Osteocyte (in vitro differentiated cells): ENCODE results near the gene CYS1. TPM values are rescaled to one million over a fixed set of nuclear protein-coding genes. Genes with fewer than 3 reads are reported as not detected.
A peak's percentile ranks its signal among the peaks of the same experiment; 100 is the strongest.
"Not testable (repeated sequence)": the region's sequence is repeated elsewhere in the genome, so short reads cannot be mapped to it uniquely, and the experiment has no call there.

Experiments used
- DNase-seq: peaks from one replicate; pipeline ENCODE4 v3.0.0; 2021; ENCODE audit warnings: mixed read lengths; ENCODE audit not compliant: unreplicated experiment; ENCODE audit errors: extremely low spot score
- H3K27ac Mint-ChIP-seq: one replicate; pipeline ENCODE4 v1.8.0; 2021; ENCODE audit warnings: mild to moderate bottlenecking, mixed read lengths; ENCODE audit not compliant: unreplicated experiment
- H3K27me3 Mint-ChIP-seq: one replicate; pipeline ENCODE4 v1.8.0; 2021; ENCODE audit warnings: mixed read lengths; ENCODE audit not compliant: unreplicated experiment
- H3K36me3 Mint-ChIP-seq: one replicate; pipeline ENCODE4 v1.8.0; 2021; ENCODE audit warnings: mixed read lengths; ENCODE audit not compliant: unreplicated experiment
- H3K4me1 Mint-ChIP-seq: one replicate; pipeline ENCODE4 v1.8.0; 2021; ENCODE audit warnings: mixed read lengths; ENCODE audit not compliant: unreplicated experiment
- H3K4me3 Mint-ChIP-seq: one replicate; pipeline ENCODE4 v1.8.0; 2021; ENCODE audit warnings: mild to moderate bottlenecking, moderate library complexity, mixed read lengths; ENCODE audit not compliant: unreplicated experiment
- H3K9me3 Mint-ChIP-seq: one replicate; pipeline ENCODE4 v1.8.0; 2021; ENCODE audit warnings: mixed read lengths; ENCODE audit not compliant: unreplicated experiment
- CTCF ChIP-seq: fragments of 200-600 bp; sonication (generic); IDR thresholded peaks from 2 replicates; pipeline ENCODE4 v1.5.0; 2021; ENCODE audit warnings: antibody characterized with exemption, mild to moderate bottlenecking, moderate library complexity
- total RNA-seq: library from RNA; stranded (reverse); gene quantifications from 2 replicates; pipeline ENCODE4 v1.2.1, GENCODE V29; 2021

Gene CYS1
- total RNA-seq, 1 donor from 2014 or later = 5.5 TPM

GRCh38 chr2:10031886-10032745 lies 48.1 kb downstream of the CYS1 start:
- Mint-ChIP-seq H3K4me1 (peaks cover 37% of the 10 kb centered on the region), H3K36me3 (no peaks in the 10 kb centered on the region), H3K9me3 (no peaks in the 10 kb centered on the region), H3K4me3 (no peak overlapping the region), H3K27ac (no peak overlapping the region), H3K27me3 (no peaks in the 10 kb centered on the region)
- no peak for DNase-seq
- TF ChIP-seq CTCF = no peak

- H3K27ac Mint-ChIP-seq, H3K9me3 Mint-ChIP-seq, H3K36me3 Mint-ChIP-seq, H3K4me3 Mint-ChIP-seq, DNase-seq, H3K27me3 Mint-ChIP-seq: not testable (repeated sequence)
- peaks cover 25% of the 10 kb centered on the region for H3K4me1 Mint-ChIP-seq
Observed at GRCh38 chr2:10030798-10031197, 49.4 kb downstream of the CYS1 start.

- peaks cover 20% of the 10 kb centered on the region for H3K4me1 Mint-ChIP-seq
- no peak overlapping the region for H3K27ac Mint-ChIP-seq
- H3K4me3 Mint-ChIP-seq = no peak overlapping the region
- DNase-seq = no peak
- TF ChIP-seq CTCF = no peak
- no peaks in the 10 kb centered on the region for H3K36me3 Mint-ChIP-seq
- H3K27me3 Mint-ChIP-seq = no peaks in the 10 kb centered on the region
- H3K9me3 Mint-ChIP-seq = no peaks in the 10 kb centered on the region
Observed at GRCh38 chr2:10030311-10030736, 49.9 kb downstream of the CYS1 start.

GRCh38 chr2:10029875-10030223 lies 50.4 kb downstream of the CYS1 start:
- no peak for TF ChIP-seq CTCF
- Mint-ChIP-seq H3K4me1 (peaks cover 20% of the 10 kb centered on the region), H3K4me3 (no peak overlapping the region), H3K36me3 (no peaks in the 10 kb centered on the region), H3K27ac (peak overlapping the region; percentile 54), H3K27me3 (no peaks in the 10 kb centered on the region), H3K9me3 (no peaks in the 10 kb centered on the region)
- no peak for DNase-seq

GRCh38 chr2:10028988-10029874 lies 51.0 kb downstream of the CYS1 start:
- Mint-ChIP-seq H3K4me3 (no peak overlapping the region), H3K27me3 (no peaks in the 10 kb centered on the region), H3K4me1 (peaks cover 20% of the 10 kb centered on the region), H3K9me3 (no peaks in the 10 kb centered on the region), H3K36me3 (no peaks in the 10 kb centered on the region), H3K27ac (peak overlapping the region; percentile 54)
- no peak for DNase-seq
- TF ChIP-seq CTCF = peak; percentile 26
